ENCODE results near the gene NAALADL2.

NAALADL2 gene

GRCh38 chr3:175464362-175464761, 605.2 kb downstream of the NAALADL2 start:
- no peak overlapping the region for H3K4me3 Mint-ChIP-seq
- DNase-seq (ENCODE audit: low spot score), result no peak
- no peak overlapping the region for H3K27ac Mint-ChIP-seq
- H3K9me3 Mint-ChIP-seq, result peaks cover 18% of the 10 kb centered on the region
- no peaks in the 10 kb centered on the region for H3K4me1 Mint-ChIP-seq (ENCODE audit: low read depth)
- no peaks in the 10 kb centered on the region for H3K36me3 Mint-ChIP-seq (ENCODE audit: low read depth)
- no peaks in the 10 kb centered on the region for H3K27me3 Mint-ChIP-seq (ENCODE audit: low read depth)

- Mint-ChIP-seq H3K27ac (no peak overlapping the region), H3K4me3 (no peak overlapping the region), H3K36me3 (ENCODE audit: low read depth) (no peaks in the 10 kb centered on the region), H3K9me3 (peaks cover 3% of the 10 kb centered on the region), H3K27me3 (ENCODE audit: low read depth) (no peaks in the 10 kb centered on the region), H3K4me1 (ENCODE audit: low read depth) (no peaks in the 10 kb centered on the region)
- DNase-seq (ENCODE audit: low spot score), result no peak
Measured at GRCh38 chr3:175469124-175469523, 610.0 kb downstream of the NAALADL2 start.

- H3K27ac Mint-ChIP-seq, result no peak overlapping the region
- H3K4me1 Mint-ChIP-seq (ENCODE audit: low read depth), result no peaks in the 10 kb centered on the region
- no peaks in the 10 kb centered on the region for H3K27me3 Mint-ChIP-seq (ENCODE audit: low read depth)
- no peaks in the 10 kb centered on the region for H3K9me3 Mint-ChIP-seq
- no peak overlapping the region for H3K4me3 Mint-ChIP-seq
- no peaks in the 10 kb centered on the region for H3K36me3 Mint-ChIP-seq (ENCODE audit: low read depth)
- no peak for DNase-seq (ENCODE audit: low spot score)
Measured at GRCh38 chr3:175475765-175476164, 616.6 kb downstream of the NAALADL2 start.

GRCh38 chr3:175476489-175476888, 617.4 kb downstream of the NAALADL2 start:
- no peak for DNase-seq (ENCODE audit: low spot score)
- Mint-ChIP-seq H3K4me3 (no peak overlapping the region), H3K27ac (no peak overlapping the region), H3K27me3 (ENCODE audit: low read depth) (no peaks in the 10 kb centered on the region), H3K4me1 (ENCODE audit: low read depth) (no peaks in the 10 kb centered on the region), H3K9me3 (no peaks in the 10 kb centered on the region), H3K36me3 (ENCODE audit: low read depth) (no peaks in the 10 kb centered on the region)

- Mint-ChIP-seq H3K36me3 (ENCODE audit: low read depth) (no peaks in the 10 kb centered on the region), H3K27me3 (ENCODE audit: low read depth) (no peaks in the 10 kb centered on the region), H3K27ac (no peak overlapping the region), H3K4me1 (ENCODE audit: low read depth) (no peaks in the 10 kb centered on the region), H3K9me3 (no peaks in the 10 kb centered on the region), H3K4me3 (no peak overlapping the region)
- DNase-seq (ENCODE audit: low spot score), result no peak
Measured at GRCh38 chr3:175477651-175478224, 618.6 kb downstream of the NAALADL2 start.

GRCh38 chr3:175478301-175478700, 619.2 kb downstream of the NAALADL2 start:
- Mint-ChIP-seq H3K27ac (no peak overlapping the region), H3K36me3 (ENCODE audit: low read depth) (no peaks in the 10 kb centered on the region), H3K9me3 (no peaks in the 10 kb centered on the region), H3K27me3 (ENCODE audit: low read depth) (no peaks in the 10 kb centered on the region), H3K4me3 (no peak overlapping the region), H3K4me1 (ENCODE audit: low read depth) (no peaks in the 10 kb centered on the region)
- no peak for DNase-seq (ENCODE audit: low spot score)

- no peak overlapping the region for H3K27ac Mint-ChIP-seq
Measured at GRCh38 chr3:175479175-175479574, 620.0 kb downstream of the NAALADL2 start.

GRCh38 chr3:175479800-175480199, 620.7 kb downstream of the NAALADL2 start:
- Mint-ChIP-seq H3K9me3 (no peaks in the 10 kb centered on the region), H3K4me3 (no peak overlapping the region), H3K27me3 (ENCODE audit: low read depth) (no peaks in the 10 kb centered on the region), H3K27ac (no peak overlapping the region), H3K4me1 (ENCODE audit: low read depth) (no peaks in the 10 kb centered on the region), H3K36me3 (ENCODE audit: low read depth) (no peaks in the 10 kb centered on the region)
- DNase-seq (ENCODE audit: low spot score), result no peak

More at GRCh38 chr3:175479175-175479574, 620.0 kb downstream of the NAALADL2 start:
- H3K27me3 Mint-ChIP-seq (ENCODE audit: low read depth), result no peaks in the 10 kb centered on the region
- DNase-seq (ENCODE audit: low spot score), result no peak
- H3K36me3 Mint-ChIP-seq (ENCODE audit: low read depth), result no peaks in the 10 kb centered on the region
- no peaks in the 10 kb centered on the region for H3K9me3 Mint-ChIP-seq
- no peak overlapping the region for H3K4me3 Mint-ChIP-seq
- H3K4me1 Mint-ChIP-seq (ENCODE audit: low read depth), result no peaks in the 10 kb centered on the region

GRCh38 chr3:175484666-175485065, 625.5 kb downstream of the NAALADL2 start:
- no peak overlapping the region for H3K4me3 Mint-ChIP-seq
- no peak overlapping the region for H3K27ac Mint-ChIP-seq
- H3K9me3 Mint-ChIP-seq, result no peaks in the 10 kb centered on the region
- H3K36me3 Mint-ChIP-seq (ENCODE audit: low read depth), result no peaks in the 10 kb centered on the region
- H3K27me3 Mint-ChIP-seq (ENCODE audit: low read depth), result no peaks in the 10 kb centered on the region
- DNase-seq (ENCODE audit: low spot score), result no peak
- no peaks in the 10 kb centered on the region for H3K4me1 Mint-ChIP-seq (ENCODE audit: low read depth)

GRCh38 chr3:175485436-175485835, 626.3 kb downstream of the NAALADL2 start:
- no peak overlapping the region for H3K27ac Mint-ChIP-seq

GRCh38 chr3:175486255-175486654, 627.1 kb downstream of the NAALADL2 start:
- no peak for DNase-seq (ENCODE audit: low spot score)
- Mint-ChIP-seq H3K9me3 (no peaks in the 10 kb centered on the region), H3K4me3 (no peak overlapping the region)

More at GRCh38 chr3:175485436-175485835, 626.3 kb downstream of the NAALADL2 start:
- Mint-ChIP-seq H3K9me3 (no peaks in the 10 kb centered on the region), H3K4me3 (no peak overlapping the region), H3K36me3 (ENCODE audit: low read depth) (no peaks in the 10 kb centered on the region), H3K27me3 (ENCODE audit: low read depth) (no peaks in the 10 kb centered on the region), H3K4me1 (ENCODE audit: low read depth) (no peaks in the 10 kb centered on the region)
- no peak for DNase-seq (ENCODE audit: low spot score)

GRCh38 chr3:175489406-175489805, 630.3 kb downstream of the NAALADL2 start:
- Mint-ChIP-seq H3K27me3 (ENCODE audit: low read depth) (no peaks in the 10 kb centered on the region), H3K9me3 (no peaks in the 10 kb centered on the region), H3K27ac (no peak overlapping the region), H3K4me1 (ENCODE audit: low read depth) (no peaks in the 10 kb centered on the region), H3K36me3 (ENCODE audit: low read depth) (no peaks in the 10 kb centered on the region), H3K4me3 (no peak overlapping the region)
- no peak for DNase-seq (ENCODE audit: low spot score)

More at GRCh38 chr3:175486255-175486654, 627.1 kb downstream of the NAALADL2 start:
- Mint-ChIP-seq H3K4me1 (ENCODE audit: low read depth) (no peaks in the 10 kb centered on the region), H3K27ac (no peak overlapping the region), H3K36me3 (ENCODE audit: low read depth) (no peaks in the 10 kb centered on the region), H3K27me3 (ENCODE audit: low read depth) (no peaks in the 10 kb centered on the region)

GRCh38 chr3:175493301-175493700, 634.2 kb downstream of the NAALADL2 start:
- Mint-ChIP-seq H3K4me3 (no peak overlapping the region), H3K36me3 (ENCODE audit: low read depth) (no peaks in the 10 kb centered on the region), H3K27ac (no peak overlapping the region), H3K9me3 (no peaks in the 10 kb centered on the region), H3K27me3 (ENCODE audit: low read depth) (no peaks in the 10 kb centered on the region), H3K4me1 (ENCODE audit: low read depth) (peaks cover 3% of the 10 kb centered on the region)
- DNase-seq (ENCODE audit: low spot score), result no peak

GRCh38 chr3:175495331-175495730, 636.2 kb downstream of the NAALADL2 start:
- Mint-ChIP-seq H3K9me3 (no peaks in the 10 kb centered on the region), H3K36me3 (ENCODE audit: low read depth) (no peaks in the 10 kb centered on the region), H3K4me1 (ENCODE audit: low read depth) (peaks cover 3% of the 10 kb centered on the region), H3K27me3 (ENCODE audit: low read depth) (no peaks in the 10 kb centered on the region), H3K4me3 (no peak overlapping the region), H3K27ac (no peak overlapping the region)
- no peak for DNase-seq (ENCODE audit: low spot score)

GRCh38 chr3:175502155-175502554, 643.0 kb downstream of the NAALADL2 start:
- Mint-ChIP-seq H3K27me3 (ENCODE audit: low read depth) (no peaks in the 10 kb centered on the region), H3K4me1 (ENCODE audit: low read depth) (no peaks in the 10 kb centered on the region), H3K9me3 (no peaks in the 10 kb centered on the region), H3K36me3 (ENCODE audit: low read depth) (no peaks in the 10 kb centered on the region), H3K4me3 (no peak overlapping the region), H3K27ac (no peak overlapping the region)
- DNase-seq (ENCODE audit: low spot score), result no peak

All from T-helper 2 cell treated with Interferon-gamma antibody and Interleukin-4, amounts not matched to agents 5 μg/mL and 100 μg/mL, for 36 hours (primary cell).